GM18502 (cell line): ENCODE measurements around the gene TPP2.

Experiments
- ATAC-seq: cut with Tn5 transposase; IDR thresholded peaks from one replicate; pipeline ENCODE4 v1.9.1; 2021; ENCODE audit warnings: mild to moderate bottlenecking; ENCODE audit not compliant: unreplicated experiment, poor library complexity

Gene TPP2

GRCh38 chr13:102648046-102648445, 51.3 kb downstream of the TPP2 start:
- no peak for ATAC-seq

- no peak for ATAC-seq
These were observed 53.7 kb downstream of the TPP2 start for GRCh38 chr13:102650444-102650843.

- ATAC-seq, result no peak
These were observed 54.6 kb downstream of the TPP2 start for GRCh38 chr13:102651392-102651791.

GRCh38 chr13:102651892-102652291, 55.1 kb downstream of the TPP2 start:
- no peak for ATAC-seq

- ATAC-seq, result no peak
These were observed 58.0 kb downstream of the TPP2 start for GRCh38 chr13:102654756-102655155.

- no peak for ATAC-seq
These were observed 60.8 kb downstream of the TPP2 start for GRCh38 chr13:102657630-102658029.

GRCh38 chr13:102658660-102659059, 61.9 kb downstream of the TPP2 start:
- no peak for ATAC-seq

GRCh38 chr13:102659168-102659713, 62.5 kb downstream of the TPP2 start:
- ATAC-seq, result no peak

GRCh38 chr13:102667023-102667422, 70.2 kb downstream of the TPP2 start:
- no peak for ATAC-seq

GRCh38 chr13:102667911-102668310, 71.1 kb downstream of the TPP2 start:
- no peak for ATAC-seq

- no peak for ATAC-seq
These were observed 73.3 kb downstream of the TPP2 start for GRCh38 chr13:102670130-102670529.

GRCh38 chr13:102675115-102675514, 78.3 kb downstream of the TPP2 start:
- no peak for ATAC-seq

GRCh38 chr13:102677122-102677521, 80.3 kb downstream of the TPP2 start:
- ATAC-seq, result no peak

GRCh38 chr13:102678339-102679107, 81.7 kb downstream of the TPP2 start:
- no peak for ATAC-seq

- ATAC-seq, result no peak
These were observed 82.8 kb downstream of the TPP2 start for GRCh38 chr13:102679449-102680132.

- ATAC-seq, result no peak
These were observed 83.4 kb downstream of the TPP2 start for GRCh38 chr13:102680133-102680717.

- peak; percentile 50 for ATAC-seq
These were observed 84.3 kb downstream of the TPP2 start for GRCh38 chr13:102680842-102681740.

GRCh38 chr13:102682211-102682610, 85.4 kb downstream of the TPP2 start:
- ATAC-seq, result no peak

GRCh38 chr13:102682727-102683126, 85.9 kb downstream of the TPP2 start:
- ATAC-seq, result no peak

GRCh38 chr13:102683637-102684036, 86.9 kb downstream of the TPP2 start:
- no peak for ATAC-seq
